ENCODE results near the gene BMAL1.

DNA sequence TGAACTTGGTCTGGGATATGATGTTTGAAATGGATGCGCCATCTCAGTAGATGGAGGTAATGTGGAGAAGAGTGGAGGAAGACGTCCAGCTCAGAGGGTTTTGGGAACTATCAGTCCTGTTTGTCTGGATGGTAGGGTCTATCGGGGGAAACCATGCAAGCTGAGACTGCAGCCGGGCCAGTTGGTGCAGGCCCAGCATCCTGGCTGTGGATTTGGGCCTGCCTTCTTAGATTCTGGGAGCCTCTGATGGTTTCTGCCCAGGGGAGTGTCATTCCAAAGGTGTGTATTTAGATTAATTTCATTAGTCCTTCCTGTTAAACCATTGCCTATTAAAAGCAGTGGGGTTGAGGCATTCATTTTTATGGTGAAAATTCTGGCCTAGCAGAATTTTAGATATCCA lies 31.6 kb downstream of the BMAL1 start:
- TF ChIP-seq POLR2A (IDR thresholded peaks at IDR 0.05; ENCODE audit: low read depth, low read length): no peak
- TF ChIP-seq, protein P1, sequence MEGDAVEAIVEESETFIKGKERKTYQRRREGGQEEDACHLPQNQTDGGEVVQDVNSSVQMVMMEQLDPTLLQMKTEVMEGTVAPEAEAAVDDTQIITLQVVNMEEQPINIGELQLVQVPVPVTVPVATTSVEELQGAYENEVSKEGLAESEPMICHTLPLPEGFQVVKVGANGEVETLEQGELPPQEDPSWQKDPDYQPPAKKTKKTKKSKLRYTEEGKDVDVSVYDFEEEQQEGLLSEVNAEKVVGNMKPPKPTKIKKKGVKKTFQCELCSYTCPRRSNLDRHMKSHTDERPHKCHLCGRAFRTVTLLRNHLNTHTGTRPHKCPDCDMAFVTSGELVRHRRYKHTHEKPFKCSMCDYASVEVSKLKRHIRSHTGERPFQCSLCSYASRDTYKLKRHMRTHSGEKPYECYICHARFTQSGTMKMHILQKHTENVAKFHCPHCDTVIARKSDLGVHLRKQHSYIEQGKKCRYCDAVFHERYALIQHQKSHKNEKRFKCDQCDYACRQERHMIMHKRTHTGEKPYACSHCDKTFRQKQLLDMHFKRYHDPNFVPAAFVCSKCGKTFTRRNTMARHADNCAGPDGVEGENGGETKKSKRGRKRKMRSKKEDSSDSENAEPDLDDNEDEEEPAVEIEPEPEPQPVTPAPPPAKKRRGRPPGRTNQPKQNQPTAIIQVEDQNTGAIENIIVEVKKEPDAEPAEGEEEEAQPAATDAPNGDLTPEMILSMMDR (conservative IDR thresholded peaks at IDR 0.05; ENCODE audit: low read depth, low read length): no peak
- TF ChIP-seq MAZ (IDR thresholded peaks at IDR 0.05; ENCODE audit: borderline replicate concordance, low read depth, low read length): no peak
- TF ChIP-seq RCOR1 (IDR thresholded peaks at IDR 0.05; ENCODE audit: insufficient replicate concordance, low read length): no peak
- TF ChIP-seq RFX5 (IDR thresholded peaks at IDR 0.05; ENCODE audit: low read depth, low read length): no peak
- no peak for TF ChIP-seq BHLHE40 (IDR thresholded peaks at IDR 0.05; ENCODE audit: low read depth, low read length)
- TF ChIP-seq CEBPB (IDR thresholded peaks at IDR 0.05; ENCODE audit: low read depth, low read length): no peak
- TF ChIP-seq RAD21 (IDR thresholded peaks at IDR 0.05; ENCODE audit: low read length): no peak
- no peak for TF ChIP-seq FOS (IDR thresholded peaks at IDR 0.05; ENCODE audit: low read depth, low read length)
- TF ChIP-seq MAFK (IDR thresholded peaks at IDR 0.05; ENCODE audit: low read depth, low read length): no peak
- TF ChIP-seq CHD1 (IDR thresholded peaks at IDR 0.05; ENCODE audit: low read depth, low read length): no peak
- no peak for TF ChIP-seq NFE2L2 (IDR thresholded peaks at IDR 0.05; ENCODE audit: low read depth, low read length)
- no peak for TF ChIP-seq SMC3 (IDR thresholded peaks at IDR 0.05; ENCODE audit: low read depth, low read length)
- TF ChIP-seq, protein P2, sequence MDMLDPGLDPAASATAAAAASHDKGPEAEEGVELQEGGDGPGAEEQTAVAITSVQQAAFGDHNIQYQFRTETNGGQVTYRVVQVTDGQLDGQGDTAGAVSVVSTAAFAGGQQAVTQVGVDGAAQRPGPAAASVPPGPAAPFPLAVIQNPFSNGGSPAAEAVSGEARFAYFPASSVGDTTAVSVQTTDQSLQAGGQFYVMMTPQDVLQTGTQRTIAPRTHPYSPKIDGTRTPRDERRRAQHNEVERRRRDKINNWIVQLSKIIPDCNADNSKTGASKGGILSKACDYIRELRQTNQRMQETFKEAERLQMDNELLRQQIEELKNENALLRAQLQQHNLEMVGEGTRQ (IDR thresholded peaks at IDR 0.05; ENCODE audit: low read depth, low read length): no peak

Measured in IMR-90 (cell line).